Hematopoietic multipotent progenitor cell treated with erythropoietin and hydrocortisone succinate and interleukin-3 and kit ligand, for 6 days (in vitro differentiated cells): ENCODE results near the gene CCDC33.

Experiments
- DNase-seq: peaks from one replicate; pipeline ENCODE4 v3.0.0-alpha.2; 2015

Gene CCDC33

DNA sequence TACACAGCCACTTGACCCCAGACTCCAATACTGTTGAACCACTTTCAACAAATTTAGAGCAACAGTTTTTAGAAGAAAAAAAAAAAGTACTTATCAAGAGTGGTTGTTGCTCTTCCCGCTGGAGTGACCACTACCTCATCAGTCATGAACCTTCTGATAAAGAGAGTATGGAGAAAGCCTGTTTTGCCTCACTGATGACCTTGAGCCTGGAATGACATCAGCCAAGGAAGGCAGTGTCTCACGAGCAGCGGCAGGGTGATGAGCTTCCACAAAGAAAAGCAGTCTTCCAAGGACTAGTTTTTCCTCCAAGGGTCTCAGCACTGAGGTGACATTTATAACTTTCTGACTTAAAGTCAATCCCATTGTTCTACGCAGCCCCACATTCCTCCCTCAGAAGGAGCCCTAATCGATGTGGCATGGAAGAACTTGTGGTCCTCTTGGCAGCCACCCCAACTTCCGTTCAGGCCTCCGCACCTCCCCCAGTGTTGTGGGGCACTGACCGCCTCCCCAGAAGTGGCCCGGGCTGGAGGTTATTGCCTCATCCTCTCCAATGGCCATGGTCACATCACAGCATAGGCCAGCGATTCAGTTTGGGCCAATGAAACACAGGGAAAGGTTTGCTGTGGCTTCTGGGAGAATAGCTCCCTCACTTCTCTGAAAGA, 133.1 kb downstream of the CCDC33 start:
- DNase-seq = no peak

DNA sequence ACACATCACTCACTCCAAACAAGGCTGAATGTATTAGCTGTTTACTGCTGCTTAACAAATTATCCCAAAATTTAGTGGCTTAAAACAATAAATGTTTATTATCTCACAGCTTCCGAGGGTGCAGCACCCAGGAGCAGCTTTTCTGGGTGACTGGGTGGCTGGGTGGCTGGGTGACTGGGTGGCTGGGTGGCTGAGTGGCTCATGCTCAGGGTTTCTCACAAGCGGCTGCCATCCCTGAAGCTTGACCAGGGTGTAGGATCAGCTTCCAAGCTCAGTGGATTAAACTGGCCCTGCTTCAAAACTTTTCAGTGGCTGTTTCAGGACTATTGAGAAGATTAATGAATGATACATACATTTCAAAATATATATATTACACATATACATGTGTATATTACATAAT, 133.6 kb downstream of the CCDC33 start:
- no peak for DNase-seq

DNA sequence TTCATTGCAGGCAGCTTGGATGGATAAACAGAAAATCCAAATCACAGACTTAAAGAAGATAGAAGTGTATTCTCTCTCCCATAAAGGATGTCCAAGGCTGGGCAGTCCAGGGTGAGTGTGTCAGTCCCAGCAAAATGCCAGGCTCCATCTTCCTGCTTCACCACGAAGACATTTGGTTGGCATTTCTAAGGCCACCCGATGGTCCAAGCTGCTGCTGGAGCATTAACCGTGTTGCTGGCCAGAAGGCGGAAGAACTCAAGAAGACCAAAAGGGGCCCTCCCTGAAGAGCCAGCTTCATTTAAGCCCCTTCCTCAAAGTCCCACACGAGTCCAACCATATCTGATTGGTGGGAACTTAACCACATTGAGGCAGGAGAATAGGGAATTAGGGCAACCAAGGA, 134.3 kb downstream of the CCDC33 start:
- no peak for DNase-seq

DNA sequence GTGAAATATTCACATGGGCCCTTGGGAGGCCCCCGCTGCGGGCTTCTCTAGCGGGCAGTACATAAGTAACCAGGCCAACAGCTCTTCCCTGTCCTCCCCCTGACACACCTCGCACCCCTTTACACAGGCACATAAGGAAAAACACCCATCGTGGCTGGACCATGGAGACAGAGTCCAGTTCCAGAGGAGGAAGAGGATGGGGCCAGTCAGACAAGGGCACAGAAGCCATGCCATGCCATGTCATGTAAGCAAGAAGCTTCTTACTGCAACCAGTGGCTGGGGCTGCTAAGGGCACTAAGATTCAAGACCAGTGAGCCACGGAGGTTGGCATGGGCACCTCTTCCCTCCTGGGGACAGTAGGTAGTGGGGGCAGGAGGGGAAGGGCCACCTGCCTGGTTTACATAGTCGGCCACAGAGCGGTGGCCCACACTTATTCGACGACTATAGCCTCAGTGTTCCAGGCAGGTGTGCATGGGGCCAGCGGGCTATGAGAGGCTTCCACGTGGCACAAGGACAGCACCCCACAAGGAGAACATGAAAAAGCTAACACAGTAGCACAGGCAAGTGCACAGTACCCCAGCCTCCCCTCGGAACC, 137.0 kb downstream of the CCDC33 start:
- DNase-seq = no peak

DNA sequence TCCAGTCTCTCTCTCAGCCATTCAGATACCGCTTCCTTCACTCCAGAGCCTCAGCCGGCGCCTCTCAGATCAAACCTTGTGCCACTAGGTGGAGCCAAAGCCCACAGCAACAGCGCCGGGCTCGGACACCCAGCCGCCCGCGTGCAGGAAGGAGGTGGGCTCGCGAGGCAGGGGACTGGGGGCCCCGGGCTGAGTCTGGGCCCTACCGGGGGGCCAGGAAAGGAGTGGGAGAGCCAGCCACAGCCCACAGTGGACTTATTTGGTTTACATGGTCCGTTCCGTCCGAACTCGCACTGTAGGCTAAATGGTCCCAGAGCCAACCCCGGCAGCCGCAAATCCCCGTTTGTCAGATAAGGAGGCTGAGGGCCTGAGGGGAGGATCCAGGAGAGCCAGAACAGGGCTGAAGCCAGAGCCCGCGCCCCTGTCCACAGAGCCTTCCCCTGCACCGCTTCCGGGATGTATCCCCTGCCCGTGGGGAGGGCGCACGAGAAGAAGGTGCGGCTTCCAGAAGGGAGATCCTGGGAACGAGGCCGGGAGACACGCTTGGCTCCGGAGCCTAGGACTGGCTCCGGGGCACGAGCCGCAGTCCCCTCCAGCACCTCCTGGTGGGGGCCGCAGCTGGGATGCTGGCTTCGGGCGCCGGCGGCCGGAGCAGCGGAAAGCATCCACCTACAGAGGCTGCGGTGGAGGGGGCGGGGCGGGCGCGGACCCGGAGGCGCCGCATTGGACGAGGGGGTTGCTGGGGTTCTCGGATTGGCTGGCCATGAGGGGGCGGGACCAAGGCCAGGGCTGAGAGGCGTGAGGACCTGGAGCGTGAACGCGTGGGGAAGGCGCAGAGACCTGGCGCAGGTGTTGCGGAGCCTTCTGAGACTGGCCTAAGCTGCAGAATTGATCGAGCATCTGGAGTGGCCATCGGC, 137.9 kb downstream of the CCDC33 start:
- DNase-seq = peak; percentile 96

- DNase-seq = no peak
Measured at GRCh38 chr15:74374648-74375302, 138.6 kb downstream of the CCDC33 start.

- DNase-seq = peak; percentile 93
Measured at GRCh38 chr15:74375303-74375693, 139.2 kb downstream of the CCDC33 start.

GRCh38 chr15:74376226-74376625, 140.1 kb downstream of the CCDC33 start:
- DNase-seq = no peak

DNA sequence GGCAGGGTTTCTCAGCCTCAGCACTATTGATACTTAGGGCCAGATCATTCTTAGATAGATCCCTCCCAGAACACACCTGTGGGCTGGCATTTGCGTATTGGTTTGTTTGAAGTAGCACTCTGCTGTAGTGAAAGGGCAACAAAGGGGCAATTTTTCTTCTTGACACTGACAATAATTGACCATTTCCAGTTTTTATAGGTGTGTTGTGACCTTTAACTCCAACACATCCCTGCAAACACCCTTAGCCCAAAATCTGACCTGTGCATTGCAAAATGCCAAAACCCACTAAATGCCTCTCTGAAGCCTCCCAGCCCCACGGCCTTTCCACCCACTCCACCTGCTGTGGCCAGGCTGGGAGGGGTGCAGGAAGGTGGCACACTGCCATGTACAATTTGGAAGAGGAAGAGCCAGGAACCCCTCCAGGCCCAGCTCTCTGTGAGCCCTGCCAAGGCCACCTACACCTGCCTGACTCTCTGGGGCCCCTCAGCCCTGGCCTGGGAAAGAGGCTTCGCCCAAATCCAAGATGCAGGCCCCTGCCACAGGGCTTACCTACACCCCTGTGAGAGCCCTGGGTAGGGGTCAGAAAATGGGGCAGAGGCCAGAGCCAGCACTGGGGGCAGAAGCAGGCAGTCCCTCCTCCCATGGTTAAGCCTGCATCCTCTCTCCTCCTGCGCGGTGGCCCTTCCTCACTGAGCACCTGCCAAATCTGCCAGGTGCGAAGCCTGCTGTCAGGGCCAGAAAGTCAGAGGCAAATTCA, 140.9 kb downstream of the CCDC33 start:
- no peak for DNase-seq

GRCh38 chr15:74377831-74378766, 142.0 kb downstream of the CCDC33 start:
- DNase-seq = no peak

DNA sequence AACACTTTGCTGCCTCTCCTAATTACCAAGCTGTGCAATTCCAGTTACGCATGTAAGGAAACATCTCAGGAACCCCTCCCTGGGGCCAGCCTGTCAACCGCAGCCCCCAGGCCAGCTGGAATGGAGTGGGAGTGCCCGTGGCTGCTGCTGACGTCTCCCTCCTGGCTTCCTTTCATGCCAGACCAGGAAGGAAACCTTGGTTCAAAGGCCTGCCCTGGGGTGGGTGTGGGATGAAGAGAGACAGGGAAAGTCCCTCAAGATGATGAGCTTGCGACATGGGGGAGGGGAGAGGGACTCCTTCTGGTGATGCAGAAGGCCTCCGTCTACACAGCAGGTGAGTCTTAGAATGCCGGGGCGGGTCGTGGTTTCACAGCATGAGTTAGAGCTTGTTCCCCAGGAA, 142.7 kb downstream of the CCDC33 start:
- no peak for DNase-seq

- DNase-seq = no peak
Measured at GRCh38 chr15:74380361-74381189, 144.4 kb downstream of the CCDC33 start.

GRCh38 chr15:74381190-74381453, 145.0 kb downstream of the CCDC33 start:
- DNase-seq = no peak

DNA sequence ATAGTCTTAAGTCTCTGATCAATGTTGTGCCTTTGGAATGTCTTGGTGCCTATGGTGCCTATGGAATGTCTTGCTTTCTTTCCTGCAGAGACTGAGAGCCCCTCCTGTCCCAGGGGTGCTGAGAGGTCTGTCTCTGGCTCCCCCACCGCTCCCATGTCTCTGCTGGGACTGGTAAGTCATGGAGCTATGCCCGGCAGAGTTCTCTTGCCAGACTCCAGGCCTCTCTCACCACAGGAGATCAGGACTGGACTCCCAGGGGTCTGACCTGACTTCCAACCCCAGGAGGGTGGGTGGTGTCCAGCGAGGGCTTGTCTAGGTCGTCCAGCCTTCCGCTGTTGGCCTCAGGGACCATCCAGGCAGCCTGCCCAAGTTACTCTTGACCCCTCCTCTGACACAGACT, 145.4 kb downstream of the CCDC33 start:
- no peak for DNase-seq

DNA sequence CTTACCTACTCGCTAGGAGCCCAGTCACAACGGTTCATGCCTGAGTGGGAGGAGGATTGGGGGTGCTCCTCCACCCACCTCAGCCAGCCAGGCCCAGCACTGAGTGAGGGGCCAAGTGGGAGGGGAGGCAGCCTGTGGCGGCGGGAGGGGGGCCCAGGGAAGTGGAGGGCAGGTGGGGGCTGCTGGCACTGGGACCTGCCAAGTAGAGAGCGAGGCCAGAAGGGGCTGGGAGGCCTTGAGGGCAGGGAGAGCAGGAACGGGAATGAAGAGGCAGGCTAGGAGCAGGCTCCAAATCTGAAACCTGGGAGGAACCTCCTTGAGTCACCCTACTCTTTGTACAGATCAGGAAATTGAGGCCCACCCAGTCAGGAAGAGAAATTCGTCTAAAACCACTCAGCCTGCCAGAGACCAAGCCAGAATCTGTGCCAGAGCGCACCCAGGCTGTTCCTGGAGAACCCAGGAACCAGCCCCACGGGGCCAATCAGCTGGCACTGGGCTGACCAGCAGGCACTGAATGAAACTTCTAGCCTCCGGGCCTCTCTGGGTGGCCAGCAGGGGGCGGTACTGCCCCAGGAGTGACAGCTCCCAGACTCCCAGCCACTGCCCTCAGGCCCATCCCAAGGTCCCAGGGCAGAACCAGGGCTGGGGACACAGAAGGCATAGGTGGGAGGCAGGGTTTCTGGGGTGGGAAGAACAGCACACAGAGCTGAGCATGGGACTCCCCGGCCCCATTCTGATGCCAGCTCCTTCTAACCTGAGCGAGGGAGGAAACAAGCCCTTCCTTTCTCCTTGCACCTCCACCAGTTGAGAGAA, 146.1 kb downstream of the CCDC33 start:
- peak; percentile 91 for DNase-seq

- no peak for DNase-seq
Measured at GRCh38 chr15:74383286-74383685, 147.2 kb downstream of the CCDC33 start.

- no peak for DNase-seq
Measured at GRCh38 chr15:74383695-74384565, 147.8 kb downstream of the CCDC33 start.

GRCh38 chr15:74384566-74384880, 148.4 kb downstream of the CCDC33 start:
- no peak for DNase-seq
